Psoas muscle (tissue), 8 donors: ENCODE data around the gene TCEANC. TPM values are rescaled to one million over a fixed set of nuclear protein-coding genes. Genes with fewer than 3 reads are reported as not detected.

ENCODE experiments used
- ATAC-seq, 4 donors: fragments of 200-7000 bp; cut with Tn5 transposase; one replicate each; pipeline ENCODE4 v1.9.1; 2020; ENCODE audit warnings: moderate library complexity in 3 of 4, mild to moderate bottlenecking in 2 of 4
- DNase-seq, 2 donors: peaks; one replicate each; pipeline ENCODE4 v3.0.0-alpha.2; 2020
- H3K27ac ChIP-seq: fragments of 200-600 bp; one replicate; pipeline ENCODE4 v1.8.0; 2022
- H3K27me3 ChIP-seq, 3 donors: fragments of 200-600 bp in 1 of 3; one replicate each; pipeline versions ENCODE4 v1.6.1 to v1.8.0; 2013 to 2022; ENCODE audit warnings: low read length in 2 of 3, mild to moderate bottlenecking in 2 of 3, moderate library complexity in 1 of 3; ENCODE audit not compliant: insufficient read depth in 3 of 3
- H3K36me3 ChIP-seq, 2 donors: fragments of 200-600 bp in 1 of 2; one replicate each; pipeline versions ENCODE4 v1.6.1 to v1.8.0; 2013 to 2022; ENCODE audit warnings: low read depth in 1 of 2, mild to moderate bottlenecking in 1 of 2, moderate library complexity in 1 of 2; ENCODE audit not compliant: insufficient read depth in 1 of 2
- H3K4me1 ChIP-seq: fragments of 200-600 bp; one replicate; pipeline ENCODE4 v1.8.0; 2022
- H3K4me3 ChIP-seq: fragments of 200-600 bp; one replicate; pipeline ENCODE4 v1.8.0; 2022; ENCODE audit warnings: mild to moderate bottlenecking
- H3K9me3 ChIP-seq: fragments of 200-600 bp; one replicate; pipeline ENCODE4 v1.8.0; 2022
- WGBS, 3 donors: extraction: QIAGEN DNeasy Blood & Tissue Kit; methylation state at CpG; one replicate each; pipeline versions ENCODE4 v1.1.6 to v1.1.7; 2013; 5-methylcytosine and 5-hydroxymethylcytosine counted together
- intact Hi-C, 2 donors: fragments of 100-400 bp; cut with DNase I; formaldehyde crosslinking; loops; one replicate each; pipeline versions ENCODE4 v1.11.0 to v1.14.2; 2022
- polyA plus RNA-seq, 3 donors: library from polyadenylated mRNA; stranded (reverse); fragments of 200-250 nt; gene quantifications; one replicate each; pipeline ENCODE4 v1.2.3, GENCODE V29; 2013
- total RNA-seq, 4 donors: library from RNA; stranded (reverse); fragmentation: NEBNext Ultra II Directional in 2 of 4; extraction: Animal tissue kit (Norgen Biotek cat#: 25700) in 2 of 4; gene quantifications; one replicate each; pipeline versions ENCODE4 v1.2.1 to v1.2.4, GENCODE V29; 2021 to 2023
- TF ChIP-seq, protein P1 (sequence below): fragments of 200-600 bp; IDR thresholded peaks from one replicate; pipeline ENCODE4 v1.8.0; 2022; ENCODE audit warnings: antibody characterized with exemption
- donor health status: healthy with polysubstance abuse.
- donor health status: DM: no; HTN: no; CAD: no; lungs with moderate emphysema.
- donor health status: Bipolar disorder and iron deficiency.
- donor health status: healthy.
- donor health status: DM: yes; HTN: yes; CAD: no.
- donor health status: DM: no; HTN: no; CAD: no.
- donor health status: DM: no; HTN: no; CAD: no.
- donor health status: DM: yes; HTN: yes; CAD: no.

Gene TCEANC
- total and polyA plus RNA-seq, 7 donors, result 0.95 to 5.2 (median 3.5) TPM

DNA sequence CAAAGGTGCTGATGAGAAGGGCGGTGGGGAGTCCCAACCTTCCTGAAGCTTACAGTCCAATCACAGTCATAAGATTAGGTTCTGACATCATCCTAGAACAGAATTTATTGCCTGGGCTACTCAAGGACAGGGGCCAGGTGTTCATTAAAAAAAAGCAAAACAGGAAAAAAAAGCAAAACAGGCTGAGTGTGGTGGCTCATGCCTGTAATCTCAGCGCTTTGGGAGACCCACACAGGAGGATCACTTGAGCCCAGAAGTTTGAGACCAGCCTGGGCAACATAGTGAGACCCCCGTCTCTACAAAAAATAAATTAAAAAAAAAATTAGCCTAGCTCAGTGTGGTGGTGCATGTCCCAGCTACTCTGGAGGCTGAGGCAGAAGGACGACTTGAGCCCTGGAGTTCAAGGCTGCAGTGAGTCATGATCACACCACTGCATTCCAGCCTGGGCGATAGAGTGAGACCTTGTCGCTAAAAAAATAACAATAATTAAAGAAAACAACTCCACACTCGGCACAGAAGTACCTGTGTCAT, 39.0 kb downstream of the TCEANC start:
- intact Hi-C loops, result no loop called here
- peaks cover 24% of the 10 kb centered on the region for H3K4me1 ChIP-seq

DNA sequence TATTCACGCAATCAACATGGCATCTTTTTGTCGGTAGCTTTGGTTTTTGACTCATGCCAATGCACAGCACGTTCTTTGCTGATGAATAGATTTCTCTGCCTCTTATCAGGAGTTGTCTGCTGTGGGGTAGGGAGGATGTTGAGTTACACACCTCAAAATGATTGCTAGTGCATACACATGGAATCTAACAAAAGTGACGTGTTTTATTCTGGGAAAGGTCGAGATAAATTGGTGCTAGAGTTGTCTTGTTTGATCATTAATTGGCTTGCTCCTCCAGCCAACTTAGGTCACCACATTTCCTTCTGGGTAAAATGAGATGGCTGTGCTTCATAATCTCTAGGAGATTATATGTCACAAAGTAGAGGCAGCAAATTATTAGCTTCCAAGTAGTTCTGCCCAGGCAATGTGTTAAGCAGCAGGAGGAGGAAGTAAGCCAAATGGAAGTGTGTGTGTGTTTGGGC, 39.9 kb downstream of the TCEANC start:
- Histone ChIP-seq H3K27ac (peak overlapping the region; percentile 53), H3K27me3 (peaks cover 0 to 5% (median 0%) of the 10 kb centered on the region in 3 donors), H3K9me3 (no peaks in the 10 kb centered on the region), H3K4me3 (no peak overlapping the region), H3K36me3 (no peaks in the 10 kb centered on the region), H3K4me1 (peaks cover 24% of the 10 kb centered on the region)
- ATAC-seq (no peak), DNase-seq (no peak)
- TF ChIP-seq, protein P1, sequence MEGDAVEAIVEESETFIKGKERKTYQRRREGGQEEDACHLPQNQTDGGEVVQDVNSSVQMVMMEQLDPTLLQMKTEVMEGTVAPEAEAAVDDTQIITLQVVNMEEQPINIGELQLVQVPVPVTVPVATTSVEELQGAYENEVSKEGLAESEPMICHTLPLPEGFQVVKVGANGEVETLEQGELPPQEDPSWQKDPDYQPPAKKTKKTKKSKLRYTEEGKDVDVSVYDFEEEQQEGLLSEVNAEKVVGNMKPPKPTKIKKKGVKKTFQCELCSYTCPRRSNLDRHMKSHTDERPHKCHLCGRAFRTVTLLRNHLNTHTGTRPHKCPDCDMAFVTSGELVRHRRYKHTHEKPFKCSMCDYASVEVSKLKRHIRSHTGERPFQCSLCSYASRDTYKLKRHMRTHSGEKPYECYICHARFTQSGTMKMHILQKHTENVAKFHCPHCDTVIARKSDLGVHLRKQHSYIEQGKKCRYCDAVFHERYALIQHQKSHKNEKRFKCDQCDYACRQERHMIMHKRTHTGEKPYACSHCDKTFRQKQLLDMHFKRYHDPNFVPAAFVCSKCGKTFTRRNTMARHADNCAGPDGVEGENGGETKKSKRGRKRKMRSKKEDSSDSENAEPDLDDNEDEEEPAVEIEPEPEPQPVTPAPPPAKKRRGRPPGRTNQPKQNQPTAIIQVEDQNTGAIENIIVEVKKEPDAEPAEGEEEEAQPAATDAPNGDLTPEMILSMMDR, result no peak
- 39 to 66% (median 59%) methylated on average over 5 of the region's 5 CpGs for WGBS, 3 donors
- intact Hi-C loops, result no loop called here

More for the DNA sequence above, 39.0 kb downstream of the TCEANC start:
- Histone ChIP-seq H3K36me3 (no peaks in the 10 kb centered on the region), H3K27ac (peak overlapping the region; percentile 53), H3K4me3 (no peak overlapping the region), H3K27me3 (peaks cover 0 to 5% (median 0%) of the 10 kb centered on the region in 3 donors), H3K9me3 (no peaks in the 10 kb centered on the region)
- DNase-seq (no peak), ATAC-seq (no peak)
- 77 to 78% (median 77%) methylated on average over 7 of the region's 7 CpGs for WGBS, 3 donors
- TF ChIP-seq, protein P1, result no peak

DNA sequence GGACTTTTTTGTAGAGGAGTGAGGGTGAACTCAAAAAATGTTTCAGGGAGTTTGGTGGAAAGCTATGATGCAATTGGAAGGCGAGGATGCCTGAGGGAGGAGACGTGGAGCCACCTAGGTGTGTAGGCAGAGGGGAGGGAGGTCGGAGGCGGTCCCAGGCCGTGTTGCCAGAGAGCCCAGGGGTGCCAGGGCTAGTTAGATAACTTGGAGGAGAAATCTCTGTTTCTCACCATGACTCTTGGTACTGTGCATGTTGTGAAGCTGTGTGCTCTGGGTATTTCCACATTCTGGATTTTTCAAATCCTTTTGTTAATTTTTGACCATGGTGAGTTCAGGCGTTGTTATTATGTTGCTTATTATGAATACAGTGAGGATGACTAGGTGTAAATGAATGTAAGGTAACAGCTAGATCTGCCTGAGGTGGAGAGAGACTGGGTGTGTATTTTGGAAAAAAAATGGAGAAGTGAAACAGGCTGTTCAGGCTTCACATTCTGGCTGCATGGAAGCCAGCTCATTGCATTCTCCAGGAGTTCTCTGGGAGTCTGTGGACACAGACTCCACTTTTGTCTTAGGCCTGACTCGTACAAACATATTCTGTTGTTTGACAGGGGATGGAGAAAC, 40.5 kb downstream of the TCEANC start:
- 45 to 66% (median 58%) methylated on average over 7 of the region's 7 CpGs for WGBS, 3 donors
- intact Hi-C loops, result no loop called here
- peaks cover 0 to 5% (median 0%) of the 10 kb centered on the region in 3 donors for H3K27me3 ChIP-seq

GRCh38 chrX:13694359-13694758, 41.4 kb downstream of the TCEANC start:
- WGBS, 3 donors, result 53 to 57% (median 54%) methylated on average over 2 of the region's 2 CpGs
- intact Hi-C loops, result no loop called here
- H3K4me3 ChIP-seq, result peak overlapping the region; percentile 28
- peaks cover 27% of the 10 kb centered on the region for H3K4me1 ChIP-seq
- peaks cover 0 to 10% (median 0%) of the 10 kb centered on the region in 3 donors for H3K27me3 ChIP-seq
- ATAC-seq, result no peak
- no peak for DNase-seq
- H3K9me3 ChIP-seq, result no peaks in the 10 kb centered on the region
- TF ChIP-seq, protein P1, result no peak
- peak overlapping the region; percentile 53 for H3K27ac ChIP-seq
- no peaks in the 10 kb centered on the region for H3K36me3 ChIP-seq

More for the DNA sequence above, 40.5 kb downstream of the TCEANC start:
- H3K36me3 ChIP-seq, result no peaks in the 10 kb centered on the region
- peak overlapping the region; percentile 37 for H3K27ac ChIP-seq
- TF ChIP-seq, protein P1, result no peak
- no peak for ATAC-seq
- DNase-seq, result no peak
- H3K4me1 ChIP-seq, result peaks cover 24% of the 10 kb centered on the region
- H3K4me3 ChIP-seq, result no peak overlapping the region
- H3K9me3 ChIP-seq, result no peaks in the 10 kb centered on the region
